ENCODE results near the gene ARHGEF33. TPM values are rescaled to one million over a fixed set of nuclear protein-coding genes. Genes with fewer than 3 reads are reported as not detected.

The ARHGEF33 gene
- polyA plus RNA-seq, 2 donors = 0.05 to 0.24 TPM

DNA sequence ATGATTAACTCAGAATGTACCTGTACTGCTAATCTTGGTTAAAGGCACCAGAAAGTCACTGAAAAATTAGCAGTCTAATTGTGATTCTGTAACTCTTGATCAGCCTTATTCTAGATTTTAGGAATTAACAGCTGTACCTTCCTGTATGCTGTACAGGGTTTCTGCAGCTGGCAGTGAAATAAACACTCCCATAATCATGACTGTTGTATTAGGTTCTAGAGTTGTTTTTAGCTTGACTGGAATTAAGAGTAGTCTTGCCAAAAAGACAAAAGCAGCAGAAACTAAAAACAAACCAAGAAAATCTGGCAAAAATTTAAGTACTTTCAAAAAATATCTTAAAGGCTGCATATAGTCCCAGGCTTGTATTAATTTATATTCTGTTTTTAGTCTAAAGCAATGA lies 127.7 kb downstream of the ARHGEF33 start:
- no peaks in the 10 kb centered on the region for H3K36me3 ChIP-seq (ENCODE audit: control insufficient read depth in 2 of 2, insufficient read depth in 2 of 2, low read length in 1 of 2)
- H3K27ac ChIP-seq (ENCODE audit: low read depth in 2 of 2, low read length in 1 of 2) = no peak overlapping the region
- H3K4me1 ChIP-seq (ENCODE audit: control insufficient read depth in 2 of 2, insufficient read depth in 2 of 2, low read length in 1 of 2) = no peaks in the 10 kb centered on the region
- no peak overlapping the region for H3K4me3 ChIP-seq (ENCODE audit: low read depth in 1 of 2, low read length in 2 of 2)
- no peaks in the 10 kb centered on the region for H3K27me3 ChIP-seq (ENCODE audit: control insufficient read depth in 1 of 2, insufficient read depth in 2 of 2, low read length in 2 of 2)
- no peaks in the 10 kb centered on the region for H3K9me3 ChIP-seq (ENCODE audit: control insufficient read depth in 2 of 2, insufficient read depth in 1 of 2, low read depth in 1 of 2, low read length in 1 of 2)

DNA sequence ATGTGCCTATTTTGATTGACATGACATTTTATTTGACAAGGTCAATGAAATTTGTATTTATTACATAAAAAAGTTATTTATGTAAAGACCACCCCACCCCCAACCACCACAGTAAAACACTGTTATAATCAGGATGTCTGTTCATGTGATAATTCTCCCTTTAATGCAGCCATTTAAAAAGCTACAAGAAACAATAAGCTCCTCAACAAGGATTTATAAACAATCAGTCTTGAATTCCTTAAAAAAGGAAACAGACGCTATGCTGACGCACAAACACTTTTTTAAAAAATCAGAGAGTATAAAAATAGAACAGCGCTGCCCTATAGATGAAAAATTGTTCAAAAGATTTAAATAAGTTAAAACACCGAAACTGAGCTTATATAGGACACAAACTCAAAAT lies 129.0 kb downstream of the ARHGEF33 start:
- Histone ChIP-seq H3K27me3 (ENCODE audit: control insufficient read depth in 1 of 2, insufficient read depth in 2 of 2, low read length in 2 of 2) (no peaks in the 10 kb centered on the region), H3K4me1 (ENCODE audit: control insufficient read depth in 2 of 2, insufficient read depth in 2 of 2, low read length in 1 of 2) (no peaks in the 10 kb centered on the region), H3K27ac (ENCODE audit: low read depth in 2 of 2, low read length in 1 of 2) (no peak overlapping the region), H3K36me3 (ENCODE audit: control insufficient read depth in 2 of 2, insufficient read depth in 2 of 2, low read length in 1 of 2) (no peaks in the 10 kb centered on the region), H3K9me3 (ENCODE audit: control insufficient read depth in 2 of 2, insufficient read depth in 1 of 2, low read depth in 1 of 2, low read length in 1 of 2) (no peaks in the 10 kb centered on the region), H3K4me3 (ENCODE audit: low read depth in 1 of 2, low read length in 2 of 2) (no peak overlapping the region)
- whole genome bisulfite sequencing, 2 donors = 79 to 82% methylated on average over 4 of the region's 4 CpGs

DNA sequence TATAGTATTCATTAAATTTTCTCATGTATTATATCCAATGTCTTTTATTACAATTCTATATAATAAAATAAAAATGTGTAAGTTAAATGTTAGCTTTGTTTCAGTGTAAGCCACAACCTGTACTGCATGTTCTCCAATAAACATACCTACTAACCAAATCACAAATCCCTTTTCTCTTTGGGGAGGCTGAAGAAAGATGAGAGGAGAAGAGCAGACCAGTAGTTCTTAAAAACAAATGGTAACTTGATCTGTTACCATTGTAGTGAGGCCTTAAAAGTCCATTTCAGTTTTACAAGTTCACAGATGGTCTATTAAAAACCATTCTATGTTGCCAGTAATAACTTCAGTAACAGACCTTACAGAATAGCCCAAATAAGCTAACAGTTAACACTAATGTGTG lies 130.7 kb downstream of the ARHGEF33 start:
- no peak overlapping the region for H3K4me3 ChIP-seq (ENCODE audit: low read depth in 1 of 2, low read length in 2 of 2)
- no peaks in the 10 kb centered on the region for H3K9me3 ChIP-seq (ENCODE audit: control insufficient read depth in 2 of 2, insufficient read depth in 1 of 2, low read depth in 1 of 2, low read length in 1 of 2)
- H3K27ac ChIP-seq (ENCODE audit: low read depth in 2 of 2, low read length in 1 of 2) = no peak overlapping the region
- no peaks in the 10 kb centered on the region for H3K4me1 ChIP-seq (ENCODE audit: control insufficient read depth in 2 of 2, insufficient read depth in 2 of 2, low read length in 1 of 2)
- H3K27me3 ChIP-seq (ENCODE audit: control insufficient read depth in 1 of 2, insufficient read depth in 2 of 2, low read length in 2 of 2) = no peaks in the 10 kb centered on the region
- no peaks in the 10 kb centered on the region for H3K36me3 ChIP-seq (ENCODE audit: control insufficient read depth in 2 of 2, insufficient read depth in 2 of 2, low read length in 1 of 2)

DNA sequence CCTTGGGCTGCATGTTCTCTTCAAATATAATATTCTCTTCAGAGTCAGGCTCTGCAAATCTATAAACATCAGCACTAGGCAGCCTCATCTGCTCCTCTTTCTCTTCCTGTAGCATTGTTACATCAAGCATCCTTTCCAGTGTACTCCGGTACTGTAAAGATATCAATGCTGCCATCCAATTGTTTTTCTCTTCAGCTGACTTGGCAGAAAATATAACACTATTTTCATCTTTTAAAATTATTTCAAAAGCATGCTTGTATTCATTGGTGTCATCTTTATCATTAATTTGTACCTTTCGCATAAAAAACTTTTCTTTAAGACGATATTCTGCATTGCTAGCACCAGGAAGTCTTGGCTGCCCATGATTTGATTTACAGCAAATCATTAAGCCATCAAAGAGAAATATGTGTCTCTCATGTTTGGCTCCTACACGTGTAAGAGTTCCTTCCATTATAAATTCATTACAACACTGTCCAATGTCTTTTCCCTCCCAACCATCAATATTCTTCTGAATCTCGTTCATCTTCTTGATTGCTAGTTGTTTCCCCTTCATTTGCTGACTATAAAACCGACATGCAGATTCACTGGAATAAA lies 133.1 kb downstream of the ARHGEF33 start:
- H3K36me3 ChIP-seq (ENCODE audit: control insufficient read depth in 2 of 2, insufficient read depth in 2 of 2, low read length in 1 of 2) = no peaks in the 10 kb centered on the region
- H3K27ac ChIP-seq (ENCODE audit: low read depth in 2 of 2, low read length in 1 of 2) = no peak overlapping the region
- no peak overlapping the region for H3K4me3 ChIP-seq (ENCODE audit: low read depth in 1 of 2, low read length in 2 of 2)
- no peaks in the 10 kb centered on the region for H3K27me3 ChIP-seq (ENCODE audit: control insufficient read depth in 1 of 2, insufficient read depth in 2 of 2, low read length in 2 of 2)
- no peaks in the 10 kb centered on the region for H3K9me3 ChIP-seq (ENCODE audit: control insufficient read depth in 2 of 2, insufficient read depth in 1 of 2, low read depth in 1 of 2, low read length in 1 of 2)
- no peaks in the 10 kb centered on the region for H3K4me1 ChIP-seq (ENCODE audit: control insufficient read depth in 2 of 2, insufficient read depth in 2 of 2, low read length in 1 of 2)
- 78 to 79% methylated on average over 6 of the region's 6 CpGs for WGBS, 2 donors

GRCh38 chr2:39023649-39024048 lies 134.0 kb downstream of the ARHGEF33 start:
- H3K27ac ChIP-seq (ENCODE audit: low read depth in 2 of 2, low read length in 1 of 2) = no peak overlapping the region
- 72 to 74% methylated on average over 3 of the region's 3 CpGs for WGBS, 2 donors

GRCh38 chr2:39024833-39025232 lies 135.2 kb downstream of the ARHGEF33 start:
- Histone ChIP-seq H3K27me3 (ENCODE audit: control insufficient read depth in 1 of 2, insufficient read depth in 2 of 2, low read length in 2 of 2) (no peaks in the 10 kb centered on the region), H3K36me3 (ENCODE audit: control insufficient read depth in 2 of 2, insufficient read depth in 2 of 2, low read length in 1 of 2) (no peaks in the 10 kb centered on the region), H3K4me1 (ENCODE audit: control insufficient read depth in 2 of 2, insufficient read depth in 2 of 2, low read length in 1 of 2) (no peaks in the 10 kb centered on the region), H3K9me3 (ENCODE audit: control insufficient read depth in 2 of 2, insufficient read depth in 1 of 2, low read depth in 1 of 2, low read length in 1 of 2) (no peaks in the 10 kb centered on the region), H3K4me3 (ENCODE audit: low read depth in 1 of 2, low read length in 2 of 2) (no peak overlapping the region), H3K27ac (ENCODE audit: low read depth in 2 of 2, low read length in 1 of 2) (no peak overlapping the region)
- 82% methylated on average over 4 of the region's 4 CpGs for WGBS, 2 donors

More at GRCh38 chr2:39023649-39024048, 134.0 kb downstream of the ARHGEF33 start:
- Histone ChIP-seq H3K4me1 (ENCODE audit: control insufficient read depth in 2 of 2, insufficient read depth in 2 of 2, low read length in 1 of 2) (no peaks in the 10 kb centered on the region), H3K36me3 (ENCODE audit: control insufficient read depth in 2 of 2, insufficient read depth in 2 of 2, low read length in 1 of 2) (no peaks in the 10 kb centered on the region), H3K4me3 (ENCODE audit: low read depth in 1 of 2, low read length in 2 of 2) (no peak overlapping the region), H3K9me3 (ENCODE audit: control insufficient read depth in 2 of 2, insufficient read depth in 1 of 2, low read depth in 1 of 2, low read length in 1 of 2) (no peaks in the 10 kb centered on the region), H3K27me3 (ENCODE audit: control insufficient read depth in 1 of 2, insufficient read depth in 2 of 2, low read length in 2 of 2) (no peaks in the 10 kb centered on the region)

Other genes starting within 250 kb of the ARHGEF33 start
- gene GALM, start 223.8 kb upstream of the ARHGEF33 start, polyA plus RNA-seq = 1 to 10 TPM; 2.6 to 3.4 TPM
- gene SRSF7, start 138.5 kb upstream of the ARHGEF33 start, polyA plus RNA-seq = 100 to 1,000 TPM; 102 to 136 TPM
- 10 to 100 TPM in 1 of 2 donors, 1 to 10 TPM in 1; 6.6 to 12.8 TPM for gene GEMIN6, start 111.7 kb upstream of the ARHGEF33 start, polyA plus RNA-seq
- 1 to 10 TPM; 5.1 to 6.0 TPM for gene DHX57, start 13.9 kb upstream of the ARHGEF33 start, polyA plus RNA-seq
- 10 to 100 TPM; 17.7 to 23.1 TPM for gene MORN2, start 13.9 kb upstream of the ARHGEF33 start, polyA plus RNA-seq
- 1 to 10 TPM; 5.5 to 5.8 TPM for gene SOS1, start 231.2 kb downstream of the ARHGEF33 start, polyA plus RNA-seq

Data from esophagus (tissue), 2 donors.